ENCODE measurements around the gene OR6B1. TPM values are rescaled to one million over a fixed set of nuclear protein-coding genes. Genes with fewer than 3 reads are reported as not detected.
A peak's percentile ranks its signal among the peaks of the same experiment; 100 is the strongest.
"Not testable (repeated sequence)": the region's sequence is repeated elsewhere in the genome, so short reads cannot be mapped to it uniquely, and the experiment has no call there.

The OR6B1 gene
- total and polyA plus RNA-seq, 4 donors: 0.03 TPM; not detected in 3

- DNase-seq (ENCODE audit: low read depth in 4 of 6, low spot score in 6 of 6): peak in 1 of 6 donors; percentile 54
- Histone ChIP-seq H3K36me3 (ENCODE audit: control insufficient read depth, insufficient read depth, low read length) (no peaks in the 10 kb centered on the region), H3K9me3 (ENCODE audit: control insufficient read depth, insufficient read depth, low read length) (no peaks in the 10 kb centered on the region), H3K27me3 (ENCODE audit: control insufficient read depth, insufficient read depth, low read length) (no peaks in the 10 kb centered on the region), H3K27ac (ENCODE audit: low read depth, low read length) (no peak overlapping the region), H3K4me3 (ENCODE audit: low read depth, low read length) (no peak overlapping the region), H3K4me1 (ENCODE audit: control insufficient read depth, insufficient read depth, low read length) (no peaks in the 10 kb centered on the region)
- 25% methylated on average over 1 of the region's 1 CpG for WGBS (ENCODE audit: insufficient coverage)
Measured at GRCh38 chr7:144032985-144033709, 33.0 kb downstream of the OR6B1 start.

- Histone ChIP-seq H3K36me3 (ENCODE audit: control insufficient read depth, insufficient read depth, low read length) (no peaks in the 10 kb centered on the region), H3K27me3 (ENCODE audit: control insufficient read depth, insufficient read depth, low read length) (no peaks in the 10 kb centered on the region), H3K9me3 (ENCODE audit: control insufficient read depth, insufficient read depth, low read length) (no peaks in the 10 kb centered on the region), H3K4me1 (ENCODE audit: control insufficient read depth, insufficient read depth, low read length) (no peaks in the 10 kb centered on the region), H3K4me3 (ENCODE audit: low read depth, low read length) (no peak overlapping the region), H3K27ac (ENCODE audit: low read depth, low read length) (no peak overlapping the region)
- DNase-seq (ENCODE audit: low read depth in 4 of 6, low spot score in 6 of 6): no peak
Measured at GRCh38 chr7:144035385-144035784, 35.3 kb downstream of the OR6B1 start.

GRCh38 chr7:144036302-144036885 lies 36.3 kb downstream of the OR6B1 start:
- no peak for DNase-seq (ENCODE audit: low read depth in 4 of 6, low spot score in 6 of 6)
- 75% methylated on average over 1 of the region's 1 CpG for WGBS (ENCODE audit: insufficient coverage)

GRCh38 chr7:144037414-144038035 lies 37.4 kb downstream of the OR6B1 start:
- Histone ChIP-seq H3K27me3 (ENCODE audit: control insufficient read depth, insufficient read depth, low read length) (no peaks in the 10 kb centered on the region), H3K27ac (ENCODE audit: low read depth, low read length) (no peak overlapping the region), H3K4me3 (ENCODE audit: low read depth, low read length) (no peak overlapping the region), H3K4me1 (ENCODE audit: control insufficient read depth, insufficient read depth, low read length) (no peaks in the 10 kb centered on the region), H3K9me3 (ENCODE audit: control insufficient read depth, insufficient read depth, low read length) (no peaks in the 10 kb centered on the region), H3K36me3 (ENCODE audit: control insufficient read depth, insufficient read depth, low read length) (no peaks in the 10 kb centered on the region)
- no peak for DNase-seq (ENCODE audit: low read depth in 4 of 6, low spot score in 6 of 6)
- WGBS (ENCODE audit: insufficient coverage): 75% methylated on average over 1 of the region's 1 CpG

More at GRCh38 chr7:144036302-144036885, 36.3 kb downstream of the OR6B1 start:
- Histone ChIP-seq H3K4me3 (ENCODE audit: low read depth, low read length) (no peak overlapping the region), H3K27me3 (ENCODE audit: control insufficient read depth, insufficient read depth, low read length) (no peaks in the 10 kb centered on the region), H3K36me3 (ENCODE audit: control insufficient read depth, insufficient read depth, low read length) (no peaks in the 10 kb centered on the region), H3K4me1 (ENCODE audit: control insufficient read depth, insufficient read depth, low read length) (no peaks in the 10 kb centered on the region), H3K9me3 (ENCODE audit: control insufficient read depth, insufficient read depth, low read length) (no peaks in the 10 kb centered on the region), H3K27ac (ENCODE audit: low read depth, low read length) (no peak overlapping the region)

- H3K4me3 ChIP-seq (ENCODE audit: low read depth, low read length): no peak overlapping the region
- no peak for DNase-seq (ENCODE audit: low read depth in 4 of 6, low spot score in 6 of 6)
- H3K4me1 ChIP-seq (ENCODE audit: control insufficient read depth, insufficient read depth, low read length): no peaks in the 10 kb centered on the region
- no CpG with 5 or more reads among the region's 4 CpGs for WGBS (ENCODE audit: insufficient coverage)
- H3K27ac ChIP-seq (ENCODE audit: low read depth, low read length): no peak overlapping the region
- no peaks in the 10 kb centered on the region for H3K9me3 ChIP-seq (ENCODE audit: control insufficient read depth, insufficient read depth, low read length)
- H3K27me3 ChIP-seq (ENCODE audit: control insufficient read depth, insufficient read depth, low read length): no peaks in the 10 kb centered on the region
- H3K36me3 ChIP-seq (ENCODE audit: control insufficient read depth, insufficient read depth, low read length): no peaks in the 10 kb centered on the region
Measured at GRCh38 chr7:144038887-144039286, 38.8 kb downstream of the OR6B1 start.

- H3K9me3 ChIP-seq (ENCODE audit: control insufficient read depth, insufficient read depth, low read length): no peaks in the 10 kb centered on the region
- H3K27ac ChIP-seq (ENCODE audit: low read depth, low read length): no peak within 1 kb of the TSS
- no peak for DNase-seq (ENCODE audit: low read depth in 4 of 6, low spot score in 6 of 6)
- no peaks in the 10 kb centered on the region for H3K36me3 ChIP-seq (ENCODE audit: control insufficient read depth, insufficient read depth, low read length)
- WGBS (ENCODE audit: insufficient coverage): 43% methylated on average over 1 of the region's 1 CpG
- no peak within 1 kb of the TSS for H3K4me3 ChIP-seq (ENCODE audit: low read depth, low read length)
- no peaks in the 10 kb centered on the region for H3K27me3 ChIP-seq (ENCODE audit: control insufficient read depth, insufficient read depth, low read length)
- H3K4me1 ChIP-seq (ENCODE audit: control insufficient read depth, insufficient read depth, low read length): no peaks in the 10 kb centered on the region
Measured at GRCh38 chr7:144048648-144049047, 48.5 kb downstream of the OR6B1 start, which contains the start of gene OR2A5. OR2A5 (plus strand) TSS chr7:144048948; CDS start chr7:144050402, 1,454 bp downstream.

GRCh38 chr7:144049491-144049890 lies 49.4 kb downstream of the OR6B1 start:
- no CpG with 5 or more reads among the region's 2 CpGs for WGBS (ENCODE audit: insufficient coverage)

GRCh38 chr7:144050093-144050492 lies 50.0 kb downstream of the OR6B1 start:
- 71% methylated on average over 3 of the region's 3 CpGs for WGBS (ENCODE audit: insufficient coverage)
- H3K36me3 ChIP-seq (ENCODE audit: control insufficient read depth, insufficient read depth, low read length): no peaks in the 10 kb centered on the region
- no peak overlapping the region for H3K27ac ChIP-seq (ENCODE audit: low read depth, low read length)
- no peak overlapping the region for H3K4me3 ChIP-seq (ENCODE audit: low read depth, low read length)
- DNase-seq (ENCODE audit: low read depth in 4 of 6, low spot score in 6 of 6): no peak
- no peaks in the 10 kb centered on the region for H3K9me3 ChIP-seq (ENCODE audit: control insufficient read depth, insufficient read depth, low read length)
- no peaks in the 10 kb centered on the region for H3K27me3 ChIP-seq (ENCODE audit: control insufficient read depth, insufficient read depth, low read length)
- H3K4me1 ChIP-seq (ENCODE audit: control insufficient read depth, insufficient read depth, low read length): no peaks in the 10 kb centered on the region

More at GRCh38 chr7:144049491-144049890, 49.4 kb downstream of the OR6B1 start:
- Histone ChIP-seq H3K36me3 (ENCODE audit: control insufficient read depth, insufficient read depth, low read length) (no peaks in the 10 kb centered on the region), H3K27me3 (ENCODE audit: control insufficient read depth, insufficient read depth, low read length) (no peaks in the 10 kb centered on the region), H3K4me3 (ENCODE audit: low read depth, low read length) (no peak overlapping the region), H3K9me3 (ENCODE audit: control insufficient read depth, insufficient read depth, low read length) (no peaks in the 10 kb centered on the region), H3K27ac (ENCODE audit: low read depth, low read length) (no peak overlapping the region), H3K4me1 (ENCODE audit: control insufficient read depth, insufficient read depth, low read length) (no peaks in the 10 kb centered on the region)
- DNase-seq (ENCODE audit: low read depth in 4 of 6, low spot score in 6 of 6): no peak

GRCh38 chr7:144050884-144051283 lies 50.8 kb downstream of the OR6B1 start:
- H3K4me3 ChIP-seq (ENCODE audit: low read depth, low read length); H3K27ac ChIP-seq (ENCODE audit: low read depth, low read length); H3K36me3 ChIP-seq (ENCODE audit: control insufficient read depth, insufficient read depth, low read length); DNase-seq (ENCODE audit: low read depth in 4 of 6, low spot score in 6 of 6); H3K9me3 ChIP-seq (ENCODE audit: control insufficient read depth, insufficient read depth, low read length); H3K4me1 ChIP-seq (ENCODE audit: control insufficient read depth, insufficient read depth, low read length); H3K27me3 ChIP-seq (ENCODE audit: control insufficient read depth, insufficient read depth, low read length): not testable (repeated sequence)
- 95% methylated on average over 8 of the region's 8 CpGs for WGBS (ENCODE audit: insufficient coverage)

Measured in spinal cord (tissue), 10 donors.